Fibroblast of the conjunctiva (primary cell): ENCODE measurements around the gene RAB40B.

Source experiments
- DNase-seq: peaks from one replicate; pipeline ENCODE4 v3.0.0-alpha.2; 2010; ENCODE audit warnings: low read depth

Gene RAB40B

DNA sequence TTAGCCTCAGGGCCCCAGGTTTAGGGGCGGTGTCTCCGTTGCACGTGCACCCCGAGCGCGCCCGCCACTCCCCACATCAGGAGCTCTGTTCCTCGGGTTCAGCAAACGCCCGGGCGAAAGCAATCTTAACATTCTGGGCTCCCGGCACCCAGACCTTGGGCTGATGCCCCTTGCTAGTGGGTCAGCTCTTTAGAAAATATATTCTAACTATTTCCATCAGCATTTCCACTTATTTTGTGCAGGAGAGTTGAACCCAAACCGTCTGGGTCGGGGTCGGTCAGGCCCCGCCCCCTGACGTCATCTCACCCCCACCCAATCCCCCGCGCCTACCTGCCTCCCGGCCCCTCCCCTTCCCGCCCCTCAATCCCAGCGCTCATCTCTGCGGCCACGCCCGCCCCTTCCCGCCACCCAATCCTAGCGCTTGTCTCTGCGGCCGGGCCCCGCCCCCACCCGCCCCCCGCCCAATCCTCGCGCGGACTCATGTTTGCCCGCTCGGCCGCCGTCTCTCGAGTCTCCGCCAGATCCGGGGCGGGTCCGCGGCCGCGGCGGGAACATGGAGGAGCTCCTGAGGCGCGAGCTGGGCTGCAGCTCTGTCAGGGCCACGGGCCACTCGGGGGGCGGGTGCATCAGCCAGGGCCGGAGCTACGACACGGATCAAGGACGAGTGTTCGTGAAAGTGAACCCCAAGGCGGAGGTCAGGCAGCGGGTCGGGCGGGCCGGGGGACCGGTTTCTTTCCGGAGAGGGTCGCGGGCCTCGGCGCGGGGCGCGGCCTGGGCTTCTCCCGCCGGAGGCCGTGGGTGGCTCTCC, 17.9 kb upstream of the RAB40B start, which contains the start of gene FN3KRP:
Gene FN3KRP, plus strand, starts transcription at position 504 of the 808 bp plus-strand sequence. Its CDS starts 50 bp downstream, at position 554.
- peak; percentile 73 for DNase-seq

DNA sequence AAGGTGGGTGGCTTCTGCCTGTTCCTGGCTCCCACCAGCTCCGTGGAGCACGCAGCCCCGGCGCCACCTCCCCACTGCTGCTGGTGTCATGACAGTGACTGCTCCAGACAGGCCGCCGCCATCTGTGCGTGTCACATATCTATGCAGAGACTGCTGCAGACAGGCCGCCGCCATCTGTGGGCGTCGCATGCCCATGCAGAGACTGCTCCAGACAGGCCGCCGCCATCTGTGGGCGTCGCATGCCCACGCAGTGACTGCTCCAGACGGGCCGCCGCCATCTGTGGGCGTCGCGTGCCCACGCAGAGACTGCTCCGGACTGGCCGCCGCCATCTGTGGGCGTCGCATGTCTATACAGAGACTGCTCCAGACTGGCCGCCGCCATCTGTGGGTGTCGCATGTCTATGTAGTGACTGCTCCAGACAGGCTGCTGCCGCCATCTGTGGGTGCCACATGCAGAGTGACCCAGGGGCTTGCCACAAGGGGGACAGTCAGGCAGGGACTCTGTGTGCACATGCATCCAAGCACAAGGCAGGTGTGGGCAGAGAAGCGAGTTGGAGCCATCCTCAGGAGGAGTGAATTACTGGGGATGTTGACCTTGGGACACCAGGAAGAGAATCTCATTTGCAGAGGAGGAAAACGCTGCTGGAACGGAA, 14.7 kb upstream of the RAB40B start:
- no peak for DNase-seq

DNA sequence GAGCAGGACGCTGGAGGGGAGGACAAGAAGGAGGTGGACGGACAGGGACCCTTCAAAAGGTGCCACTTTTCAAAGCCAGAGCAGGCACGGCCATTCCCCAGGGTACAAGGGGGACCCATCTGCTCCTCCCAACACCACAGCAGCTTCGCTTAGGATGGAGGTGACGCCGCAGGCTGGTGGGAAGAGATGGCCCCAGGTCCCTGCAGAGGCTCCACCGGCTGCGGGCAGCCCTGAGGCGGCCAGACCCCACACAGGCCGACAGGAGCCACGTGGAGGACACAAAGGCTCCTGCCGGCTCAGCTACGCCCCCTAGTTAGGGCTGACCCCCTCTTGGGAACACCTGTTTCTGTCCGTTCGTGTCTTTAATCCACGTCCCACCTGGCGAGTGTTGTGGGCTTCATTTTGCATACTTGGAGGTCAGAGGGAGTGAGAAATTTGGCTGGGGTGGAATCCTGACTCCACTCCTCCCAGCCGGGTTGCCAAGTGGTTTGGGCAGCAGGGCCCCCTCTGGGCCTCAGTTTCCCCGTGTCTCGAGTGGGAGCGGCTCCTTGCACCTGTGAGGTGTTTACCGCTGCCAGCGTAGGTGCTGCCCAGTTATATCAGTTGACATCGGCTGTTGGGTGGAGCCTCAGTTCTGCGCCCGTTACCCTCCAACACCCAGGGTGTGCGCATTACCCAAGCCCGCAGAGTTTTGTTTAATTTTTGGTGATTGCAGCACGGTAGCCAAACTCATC, 12.2 kb upstream of the RAB40B start:
- no peak for DNase-seq

DNA sequence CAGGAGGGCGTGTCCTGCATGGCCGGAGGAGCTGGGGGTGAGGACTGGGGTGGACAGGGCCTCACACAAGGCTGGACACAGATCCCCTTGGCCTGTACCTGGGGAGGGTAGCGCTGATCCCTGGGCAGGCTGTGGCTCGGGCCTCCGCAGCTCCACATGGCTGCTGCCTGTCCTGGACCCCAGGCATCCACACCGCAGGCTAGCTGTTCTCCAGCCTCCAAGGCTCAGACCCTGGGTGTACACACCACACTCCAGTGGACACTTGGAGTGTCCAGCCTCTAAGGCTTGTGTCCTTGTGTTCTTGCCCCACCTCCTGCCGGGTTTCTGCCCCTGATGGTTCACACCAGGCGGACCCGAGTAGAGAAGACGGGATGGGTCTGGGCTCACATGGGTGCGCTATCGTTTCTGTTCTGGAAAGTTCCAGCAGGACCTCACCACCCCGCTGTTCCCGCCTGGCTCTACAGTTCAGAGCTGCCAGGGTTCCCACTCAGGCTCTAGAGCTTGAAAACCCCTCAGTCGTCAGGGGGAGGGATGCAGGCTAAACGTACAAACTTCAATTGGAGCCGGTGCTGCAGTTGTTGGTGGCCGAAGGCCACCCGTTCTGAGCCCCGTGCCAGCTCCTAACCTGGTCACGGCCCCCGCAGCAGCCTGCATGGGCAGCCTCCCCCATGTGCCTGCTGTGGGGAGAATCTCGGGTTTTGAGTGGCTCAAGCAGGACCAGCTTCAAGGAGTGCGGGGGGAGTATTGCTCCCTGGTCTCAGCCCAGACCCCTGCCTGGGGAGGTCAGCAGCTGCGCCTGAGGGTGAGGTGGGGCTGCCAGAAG, 11.4 kb upstream of the RAB40B start:
- no peak for DNase-seq

DNA sequence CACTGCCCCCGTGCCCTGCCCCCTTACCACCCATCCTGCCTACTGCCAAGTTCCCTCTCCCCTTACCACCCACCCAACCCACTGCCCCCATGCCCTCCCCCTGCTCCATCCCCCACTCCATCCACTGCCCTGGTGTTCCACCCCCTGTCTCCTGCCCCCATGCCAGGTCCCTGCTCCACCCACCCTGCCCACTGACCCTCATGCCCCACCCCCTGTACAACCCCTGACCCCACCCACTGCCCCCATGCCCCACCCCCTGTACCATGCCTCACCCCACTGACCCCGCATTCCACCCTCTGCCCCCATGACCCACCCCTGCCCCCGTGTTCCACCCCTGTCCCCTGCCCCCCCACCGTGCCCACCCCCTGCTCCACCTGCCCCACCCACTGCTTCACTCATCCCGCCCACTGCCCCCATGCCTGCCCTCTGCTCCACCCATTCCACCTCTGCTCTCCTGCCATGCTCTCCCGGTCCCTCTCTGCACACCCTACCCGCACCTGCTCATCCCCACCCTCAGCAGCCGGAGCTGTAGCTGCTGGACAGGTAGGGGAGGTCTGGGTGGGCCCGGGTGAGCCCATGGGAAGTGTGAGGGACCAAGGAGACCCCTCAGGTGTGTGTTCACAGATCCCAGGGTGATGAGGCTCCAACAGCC, 10.7 kb upstream of the RAB40B start:
- no peak for DNase-seq

DNA sequence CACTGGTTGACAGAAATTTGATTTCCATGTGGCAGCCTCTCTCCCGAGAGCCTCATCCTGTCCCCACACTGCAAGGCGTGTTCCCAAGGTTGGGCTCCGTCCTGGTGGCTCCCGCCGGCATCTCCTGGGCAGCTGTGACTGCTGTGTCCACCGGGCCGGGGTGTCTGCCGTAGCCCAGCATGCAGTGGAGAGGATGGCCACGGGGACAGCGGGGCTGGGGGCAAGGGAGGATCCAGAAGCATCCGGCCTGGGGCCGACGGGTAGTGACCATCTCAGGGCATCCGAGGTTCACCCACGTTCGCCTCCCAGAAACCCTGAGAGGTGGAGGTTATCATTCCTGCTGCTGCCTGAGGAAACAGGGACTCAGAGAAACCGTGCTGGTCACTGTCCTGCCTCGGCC, 7.3 kb upstream of the RAB40B start:
- no peak for DNase-seq

DNA sequence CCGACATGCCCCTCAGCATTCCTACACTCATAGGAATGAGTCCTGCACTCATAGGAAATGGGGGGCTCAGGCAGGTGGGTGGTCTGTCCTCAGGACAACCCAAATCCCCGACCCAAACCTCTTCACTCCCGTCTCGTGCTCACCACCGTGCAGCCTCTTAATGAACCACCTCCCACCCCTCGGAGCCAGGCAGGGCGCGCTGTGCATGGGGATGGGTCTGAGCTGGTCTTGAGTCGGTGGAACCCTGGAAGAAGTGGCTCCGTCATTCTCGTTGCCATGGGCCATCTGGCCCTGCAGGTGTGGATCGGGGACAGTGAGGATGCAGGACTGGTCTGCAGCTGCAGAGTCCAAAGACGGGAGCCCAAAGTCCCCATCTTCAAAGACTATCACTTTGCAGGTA, 6.4 kb upstream of the RAB40B start:
- no peak for DNase-seq

DNA sequence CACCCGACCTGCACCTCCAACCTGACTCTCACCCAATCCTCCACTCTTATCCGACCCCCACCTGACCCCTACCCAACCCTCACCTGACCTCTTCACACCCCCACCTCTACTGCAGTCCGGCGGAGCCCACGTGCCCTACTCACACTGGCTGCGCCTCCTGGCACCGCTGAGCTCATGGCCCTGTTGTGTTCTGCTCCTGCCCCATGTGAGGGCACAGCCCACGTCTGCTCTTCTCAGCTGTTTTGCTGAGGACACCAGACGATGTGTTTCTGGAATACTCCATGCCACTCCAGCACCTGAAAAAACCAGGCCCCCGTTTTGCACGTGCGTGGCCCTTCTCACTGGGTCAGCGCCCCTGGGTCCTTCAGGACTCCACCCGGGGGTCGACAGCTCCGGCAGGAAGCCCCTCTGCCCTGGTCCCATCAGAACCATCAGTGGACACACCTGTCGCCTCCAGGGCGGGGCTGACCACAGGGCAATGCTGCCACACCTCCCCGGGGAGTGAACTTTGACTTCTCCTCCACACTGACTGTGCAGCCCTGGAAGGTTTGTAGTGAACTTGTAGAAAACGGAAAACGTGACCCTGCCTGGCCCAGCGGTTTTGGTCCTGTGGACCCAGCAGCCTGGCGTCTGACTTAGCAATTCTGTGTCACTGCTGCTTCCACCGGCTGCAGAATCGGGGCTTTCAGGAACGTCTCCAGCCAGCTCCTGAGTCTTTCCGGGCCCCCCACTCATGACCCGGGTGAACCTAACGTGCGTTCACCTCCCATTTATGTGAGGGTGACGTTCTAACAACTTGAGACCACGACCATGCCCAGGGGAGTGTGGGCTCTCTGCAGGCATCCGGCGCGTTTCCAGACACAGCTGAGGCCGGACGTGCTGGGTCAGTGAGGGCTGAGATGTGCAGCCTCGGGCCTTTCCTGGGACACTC, 5.7 kb upstream of the RAB40B start:
- DNase-seq = no peak

DNA sequence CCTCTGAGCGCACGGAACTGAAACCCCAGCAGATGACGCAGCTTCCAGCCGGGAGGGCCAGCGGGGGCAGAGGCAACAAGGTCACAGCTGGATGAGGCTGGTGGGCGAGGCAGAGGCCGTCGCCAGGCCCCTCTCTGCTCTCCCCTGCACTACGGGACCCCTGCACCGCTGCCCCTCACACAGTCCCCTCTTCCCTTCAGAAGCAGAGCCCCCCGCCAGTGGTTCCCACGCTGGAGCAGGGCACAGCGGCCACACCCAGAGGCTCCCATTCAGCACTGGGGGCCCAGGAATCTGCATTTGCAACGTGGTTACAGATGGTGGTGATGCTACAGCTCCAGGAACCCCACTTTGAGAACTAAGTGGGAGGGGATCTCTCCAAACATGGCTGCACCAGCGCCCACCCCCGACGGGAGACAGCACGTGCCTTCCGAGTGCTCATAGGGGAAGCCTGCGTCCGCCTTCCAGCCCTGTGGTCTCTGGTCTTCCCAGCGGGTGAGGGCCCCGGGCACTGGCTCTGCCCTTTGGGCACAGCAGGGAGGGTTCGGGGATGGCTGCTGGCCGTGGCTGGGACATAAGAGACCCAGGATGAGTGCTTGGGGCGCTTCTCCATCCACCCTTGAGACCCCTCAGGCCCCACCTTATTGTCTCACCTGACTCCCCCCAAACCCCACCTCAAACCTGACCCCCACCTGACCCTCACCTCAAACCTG, 4.7 kb upstream of the RAB40B start:
- DNase-seq = no peak

DNA sequence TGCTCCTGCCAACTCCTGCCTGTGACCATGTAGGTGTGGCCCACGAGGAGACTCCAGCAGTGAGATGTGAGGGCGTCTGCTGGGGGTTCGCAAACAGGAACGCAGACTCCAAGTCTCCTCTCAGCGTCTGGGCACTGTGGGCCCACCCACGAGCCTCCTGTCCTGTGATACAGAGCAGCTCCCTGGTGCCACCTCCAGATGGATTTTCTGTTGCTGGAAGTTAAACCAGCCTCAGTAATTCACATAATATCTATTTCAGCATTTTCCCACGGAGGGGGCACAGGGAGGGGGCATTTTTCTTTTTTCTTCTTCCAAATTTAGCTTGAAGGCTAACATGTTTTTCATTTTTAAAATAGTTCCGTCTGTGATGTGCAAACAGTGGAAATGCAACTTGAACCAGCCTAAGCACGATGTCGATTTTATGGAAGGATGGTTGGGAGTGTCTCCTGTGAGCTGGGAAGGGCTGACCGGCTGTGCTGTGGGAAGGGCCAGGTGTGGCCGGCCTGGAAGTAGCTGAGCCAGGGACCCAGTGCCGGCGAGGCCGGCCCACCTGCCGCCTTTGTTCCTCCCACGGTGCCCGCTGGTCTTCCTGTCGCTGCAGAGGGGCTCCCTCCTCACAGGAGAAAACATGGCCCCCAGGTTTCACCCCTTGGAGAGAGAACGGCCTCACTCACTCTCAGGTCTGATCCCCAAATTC, 3.9 kb upstream of the RAB40B start:
- no peak for DNase-seq

DNA sequence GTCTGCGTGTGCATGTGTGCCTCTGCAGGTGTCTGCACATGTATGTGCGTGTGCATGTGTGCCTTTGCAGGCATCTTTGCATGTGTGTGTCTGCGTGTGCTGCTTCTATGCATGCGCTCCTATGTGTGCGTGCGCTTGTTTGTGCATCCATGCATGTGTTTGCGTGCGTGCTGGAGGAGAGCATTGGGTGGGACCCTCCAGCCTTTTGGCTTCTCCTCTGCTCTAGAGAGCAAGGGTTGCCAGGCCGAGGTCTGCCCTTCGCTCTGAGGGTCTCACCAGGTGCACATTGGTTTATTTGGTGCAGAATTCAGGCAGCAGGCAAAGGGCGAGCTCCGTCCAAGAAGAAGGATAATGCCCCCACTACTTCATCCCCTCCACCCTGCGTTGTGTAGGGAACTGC, 1.1 kb upstream of the RAB40B start:
- DNase-seq = no peak

DNA sequence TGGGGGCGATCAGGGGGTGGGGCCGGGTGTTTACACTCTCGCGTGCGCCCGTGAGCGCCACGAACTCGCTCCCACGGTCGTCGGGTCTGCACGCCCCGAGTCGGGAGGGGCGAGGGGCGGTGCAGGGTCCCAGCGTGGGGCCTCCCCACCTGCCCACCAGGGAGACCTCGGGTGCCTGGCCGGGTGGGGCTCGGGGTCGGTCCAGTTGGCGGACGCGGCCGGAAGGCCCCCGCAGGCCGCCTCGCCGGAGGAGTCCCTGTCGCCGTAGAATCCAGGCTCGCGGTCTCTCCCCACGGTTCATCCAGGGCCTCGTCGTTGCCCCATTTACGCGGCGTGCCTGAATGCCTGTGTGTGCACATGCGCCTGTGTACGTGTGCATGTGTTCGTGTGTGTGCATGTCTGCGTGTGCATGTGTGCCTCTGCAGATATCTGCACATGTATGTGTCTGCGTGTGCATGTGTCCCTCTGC, 510 bp upstream of the RAB40B start:
- DNase-seq = no peak

DNA sequence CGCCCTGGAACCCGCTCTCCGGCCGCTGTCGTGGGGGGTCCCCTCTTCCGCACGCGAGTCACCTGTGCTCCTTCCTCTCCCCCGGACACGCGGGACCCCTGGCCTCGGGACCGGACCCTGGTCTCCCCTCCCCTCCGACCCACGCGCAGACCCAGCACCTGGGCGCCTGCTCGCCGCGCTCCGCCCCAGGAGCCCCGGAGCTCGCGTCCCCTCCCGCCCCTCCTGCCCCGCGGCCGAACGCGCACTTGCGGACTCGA, 762 bp downstream of the RAB40B start:
- no peak for DNase-seq

DNA sequence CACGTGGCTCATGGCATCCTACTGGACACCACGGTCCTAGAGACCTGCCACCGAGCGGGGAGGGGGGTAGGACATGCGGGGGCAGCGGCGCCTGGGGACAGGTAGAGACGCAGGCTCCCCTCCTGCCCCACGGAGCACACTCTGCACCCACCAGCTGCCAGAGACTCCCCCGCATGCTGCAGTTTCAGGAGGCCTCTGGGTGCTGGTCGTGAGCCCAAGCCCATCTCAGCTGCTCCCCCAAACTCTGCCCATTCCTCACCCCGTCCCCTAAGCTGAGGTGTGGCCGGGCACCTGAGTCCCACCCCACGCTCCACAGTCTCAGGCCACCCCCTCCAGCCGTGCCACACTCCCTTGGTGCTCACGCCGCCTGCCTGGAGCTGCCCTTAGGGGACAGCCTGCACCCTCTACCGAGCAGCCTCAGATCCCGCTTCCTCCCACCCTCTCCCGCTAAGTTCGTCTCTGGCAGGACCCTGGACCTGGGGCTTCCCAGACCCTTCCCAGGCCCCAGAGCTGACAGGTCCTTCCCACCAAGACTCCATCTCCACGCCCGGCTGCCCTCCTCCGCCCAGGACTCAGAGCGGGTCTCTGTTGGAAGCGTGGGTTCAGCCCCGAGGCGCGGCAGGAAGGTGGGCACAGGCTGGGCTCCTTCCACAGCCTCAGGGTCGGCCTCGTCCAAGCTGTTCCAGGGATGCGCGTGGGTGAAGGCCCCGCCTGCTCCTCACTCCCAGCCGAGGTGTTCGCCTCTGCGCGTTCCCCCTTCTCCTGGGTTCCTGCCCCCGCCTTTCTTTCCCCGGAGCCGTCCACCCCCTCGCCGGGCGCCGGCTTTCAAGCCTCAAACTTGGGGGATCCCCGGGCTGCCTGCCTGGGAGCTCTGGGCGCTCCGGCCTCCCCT, 1.3 kb downstream of the RAB40B start:
- DNase-seq = no peak

DNA sequence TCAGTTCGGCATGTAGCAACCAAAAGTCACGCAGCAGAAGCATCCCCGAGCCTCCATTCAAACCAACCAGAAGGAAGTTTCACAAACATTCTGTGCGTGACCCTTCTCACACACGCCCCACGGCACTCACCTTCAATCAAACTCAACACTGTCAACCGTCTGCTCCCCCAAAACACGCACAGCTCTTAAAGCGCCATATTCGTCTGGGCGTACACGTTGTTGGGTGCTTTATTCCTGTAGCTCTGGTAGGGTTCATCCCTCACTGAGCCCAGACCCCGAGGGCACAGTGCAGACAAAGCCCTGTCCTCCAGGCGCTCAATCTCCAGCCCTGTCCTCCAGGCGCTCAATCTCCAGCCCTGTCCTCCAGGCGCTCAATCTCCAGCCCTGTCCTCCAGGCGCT, 2.2 kb downstream of the RAB40B start:
- no peak for DNase-seq

DNA sequence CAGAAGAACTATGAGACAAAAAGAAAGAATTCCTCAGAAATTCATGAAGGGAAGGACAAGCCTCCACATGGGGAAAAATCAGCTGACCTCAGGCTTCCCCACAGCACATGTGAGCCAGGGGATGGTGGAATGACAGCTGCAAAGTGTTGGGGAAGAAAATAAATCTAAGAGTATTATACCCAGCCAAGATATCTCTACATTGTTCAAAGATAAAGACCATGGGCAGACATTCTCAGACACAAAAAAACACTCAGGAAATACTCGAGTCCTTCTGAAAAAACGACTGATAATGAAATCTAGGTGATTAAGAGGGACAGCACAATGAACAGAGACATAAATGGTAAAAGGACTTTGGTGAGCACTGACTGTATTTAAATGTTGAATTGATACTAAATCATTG, 3.9 kb downstream of the RAB40B start:
- DNase-seq = no peak

DNA sequence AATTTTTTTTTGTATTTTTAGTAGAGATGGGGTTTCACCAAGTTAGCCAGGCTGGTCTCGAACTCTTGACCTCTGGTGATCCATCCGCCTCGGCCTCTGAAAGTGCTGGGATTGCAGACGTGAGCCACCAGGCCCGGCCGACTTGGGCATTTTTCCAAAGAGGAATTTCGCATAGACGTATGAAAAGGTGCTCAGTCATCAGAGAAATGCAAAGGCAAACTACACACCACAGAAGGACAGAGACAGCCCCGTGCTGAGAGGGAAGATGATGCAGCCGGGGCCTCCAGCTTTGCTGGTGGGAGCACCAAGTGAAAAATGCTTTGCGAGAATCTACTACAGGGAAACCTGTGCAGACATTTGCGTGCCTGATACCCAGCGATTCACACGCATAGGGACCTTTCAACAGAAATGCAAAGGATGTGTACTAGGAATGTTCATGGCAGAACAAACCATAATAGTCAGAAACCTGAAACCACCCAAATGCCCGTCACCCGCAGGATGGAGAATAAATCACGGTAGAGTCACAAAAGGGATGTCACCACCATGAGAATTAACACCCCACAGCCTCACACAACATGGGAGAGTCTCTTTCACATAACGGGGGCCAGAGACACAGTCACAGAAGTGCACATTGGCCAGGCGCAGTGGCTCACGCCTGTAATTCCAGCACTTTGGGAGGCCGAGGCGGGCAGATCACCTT, 5.2 kb downstream of the RAB40B start:
- no peak for DNase-seq

DNA sequence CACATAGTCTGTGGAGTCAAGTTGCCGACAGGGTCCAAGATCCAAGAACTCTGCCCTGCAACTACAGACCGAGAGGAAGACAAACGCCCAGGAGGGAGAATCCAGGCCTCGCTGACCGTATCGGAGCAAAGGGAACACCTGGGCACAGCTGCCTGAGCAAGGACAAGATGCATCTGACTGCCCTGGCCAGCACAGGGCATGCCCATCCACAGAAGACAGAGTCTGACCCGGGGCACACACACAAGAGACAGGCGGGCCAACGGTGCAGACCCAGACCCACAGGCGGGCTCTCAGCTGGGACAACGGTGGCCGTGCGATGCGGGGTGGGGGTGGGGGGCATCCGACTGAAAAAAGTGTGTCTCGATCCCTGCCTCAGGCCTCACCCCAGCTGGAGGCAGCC, 6.2 kb downstream of the RAB40B start:
- no peak for DNase-seq
